Bronchial epithelial cell (primary cell): Measurements from ENCODE around the gene FANCB. TPM values are rescaled to one million over a fixed set of nuclear protein-coding genes. Genes with fewer than 3 reads are reported as not detected.

ENCODE experiments used
- DNase-seq: peaks from one replicate; pipeline ENCODE4 v3.0.0-alpha.2; 2010; ENCODE audit warnings: low read depth
- FAIRE-seq: peaks from 2 replicates; lab custom pipeline; 2011; peaks lifted over from hg19 to GRCh38; lab: Jason Lieb, UNC
- H3K27me3 ChIP-seq: 2 replicates; pipeline ENCODE4 v1.5.1; 2011; ENCODE audit warnings: low read length; ENCODE audit not compliant: control insufficient read depth, insufficient read depth
- H3K36me3 ChIP-seq: 2 replicates; pipeline ENCODE4 v1.5.1; 2011; ENCODE audit warnings: low read length; ENCODE audit not compliant: control insufficient read depth, insufficient read depth
- H3K4me3 ChIP-seq: 2 replicates; pipeline ENCODE4 v1.5.1; 2011; ENCODE audit warnings: mild to moderate bottlenecking, low read depth, low read length, control low read depth
- total RNA-seq: library from RNA; depleted of rRNA; stranded (reverse); fragments of >200 nt; gene quantifications from 2 replicates; pipeline ENCODE4 v1.2.1, GENCODE V29; 2014
- TF ChIP-seq, protein P1 (sequence below): IDR thresholded peaks from 2 replicates; pipeline ENCODE4 v1.5.1; 2011; ENCODE audit warnings: mild to moderate bottlenecking, moderate library complexity, low read length, control low read depth, inconsistent platforms; ENCODE audit not compliant: insufficient read depth, severe bottlenecking

The FANCB gene
- total RNA-seq, 1 donor from 2014 or later: 1.8 TPM

DNA sequence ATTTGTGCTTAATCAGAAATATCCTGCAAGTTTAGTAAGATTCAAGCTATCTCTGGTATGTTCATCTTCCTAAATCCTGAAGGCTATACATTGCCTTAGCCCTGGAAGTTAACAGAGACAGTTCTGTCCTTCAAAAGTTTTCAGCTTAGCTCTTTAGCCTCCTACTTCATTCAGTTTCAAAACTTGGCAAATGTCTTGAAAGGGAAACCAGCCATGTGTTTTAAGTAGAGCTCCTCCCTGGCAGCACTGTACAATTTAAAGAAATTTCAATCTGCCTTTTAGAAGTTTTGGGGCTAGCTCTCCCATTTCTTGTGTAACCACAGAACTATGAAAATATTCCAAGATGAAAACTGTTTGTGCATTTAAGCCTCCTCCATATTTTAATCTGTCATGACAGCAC is 47.0 kb downstream of the FANCB start:
- TF ChIP-seq, protein P1, sequence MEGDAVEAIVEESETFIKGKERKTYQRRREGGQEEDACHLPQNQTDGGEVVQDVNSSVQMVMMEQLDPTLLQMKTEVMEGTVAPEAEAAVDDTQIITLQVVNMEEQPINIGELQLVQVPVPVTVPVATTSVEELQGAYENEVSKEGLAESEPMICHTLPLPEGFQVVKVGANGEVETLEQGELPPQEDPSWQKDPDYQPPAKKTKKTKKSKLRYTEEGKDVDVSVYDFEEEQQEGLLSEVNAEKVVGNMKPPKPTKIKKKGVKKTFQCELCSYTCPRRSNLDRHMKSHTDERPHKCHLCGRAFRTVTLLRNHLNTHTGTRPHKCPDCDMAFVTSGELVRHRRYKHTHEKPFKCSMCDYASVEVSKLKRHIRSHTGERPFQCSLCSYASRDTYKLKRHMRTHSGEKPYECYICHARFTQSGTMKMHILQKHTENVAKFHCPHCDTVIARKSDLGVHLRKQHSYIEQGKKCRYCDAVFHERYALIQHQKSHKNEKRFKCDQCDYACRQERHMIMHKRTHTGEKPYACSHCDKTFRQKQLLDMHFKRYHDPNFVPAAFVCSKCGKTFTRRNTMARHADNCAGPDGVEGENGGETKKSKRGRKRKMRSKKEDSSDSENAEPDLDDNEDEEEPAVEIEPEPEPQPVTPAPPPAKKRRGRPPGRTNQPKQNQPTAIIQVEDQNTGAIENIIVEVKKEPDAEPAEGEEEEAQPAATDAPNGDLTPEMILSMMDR: no peak
- DNase-seq: no peak
- no peak for FAIRE-seq
- H3K27me3 ChIP-seq: no peaks in the 10 kb centered on the region
- H3K4me3 ChIP-seq: no peak overlapping the region
- no peaks in the 10 kb centered on the region for H3K36me3 ChIP-seq

DNA sequence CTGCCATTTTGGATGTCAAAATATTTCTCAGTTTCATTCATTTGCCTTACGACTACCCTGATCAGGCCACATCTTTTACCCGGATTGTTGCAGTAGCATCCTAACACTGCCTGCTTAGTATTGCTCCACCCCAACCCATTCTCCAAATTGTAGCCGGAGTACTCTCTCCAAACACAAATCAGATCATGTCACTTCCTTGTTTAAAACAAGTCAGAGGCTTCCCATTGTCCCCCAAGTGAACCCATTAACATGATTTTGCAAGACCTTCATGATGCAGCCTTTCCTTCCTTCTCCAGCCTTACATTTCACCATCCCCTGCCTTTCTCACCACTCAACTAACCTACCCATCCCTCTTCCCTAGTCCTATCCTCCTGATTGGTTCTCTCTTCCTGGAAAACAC is 53.1 kb downstream of the FANCB start:
- Histone ChIP-seq H3K27me3 (no peaks in the 10 kb centered on the region), H3K36me3 (no peaks in the 10 kb centered on the region), H3K4me3 (no peak overlapping the region)
- TF ChIP-seq, protein P1: no peak
- FAIRE-seq (no peak), DNase-seq (no peak)

DNA sequence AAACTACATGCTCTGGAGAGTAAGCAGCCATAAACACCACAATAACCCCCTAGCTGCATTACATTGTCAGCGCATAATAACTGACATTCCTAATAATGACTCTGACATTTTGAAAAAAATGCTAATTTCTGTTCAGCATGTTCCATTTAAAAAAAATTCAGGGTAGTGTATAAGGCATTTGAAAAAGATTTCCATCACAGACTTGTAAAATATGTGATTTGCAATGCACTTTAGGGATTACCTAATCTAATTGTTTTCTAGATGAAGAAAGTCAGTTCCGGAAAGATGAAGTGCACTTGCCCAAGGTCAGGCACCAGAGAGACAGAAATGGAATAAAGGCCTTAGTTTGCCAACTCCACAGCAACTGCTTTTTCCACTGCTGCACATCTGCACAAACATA is 55.3 kb downstream of the FANCB start:
- Histone ChIP-seq H3K27me3 (no peaks in the 10 kb centered on the region), H3K4me3 (no peak overlapping the region), H3K36me3 (no peaks in the 10 kb centered on the region)
- TF ChIP-seq, protein P1: no peak
- DNase-seq (no peak), FAIRE-seq (no peak)

DNA sequence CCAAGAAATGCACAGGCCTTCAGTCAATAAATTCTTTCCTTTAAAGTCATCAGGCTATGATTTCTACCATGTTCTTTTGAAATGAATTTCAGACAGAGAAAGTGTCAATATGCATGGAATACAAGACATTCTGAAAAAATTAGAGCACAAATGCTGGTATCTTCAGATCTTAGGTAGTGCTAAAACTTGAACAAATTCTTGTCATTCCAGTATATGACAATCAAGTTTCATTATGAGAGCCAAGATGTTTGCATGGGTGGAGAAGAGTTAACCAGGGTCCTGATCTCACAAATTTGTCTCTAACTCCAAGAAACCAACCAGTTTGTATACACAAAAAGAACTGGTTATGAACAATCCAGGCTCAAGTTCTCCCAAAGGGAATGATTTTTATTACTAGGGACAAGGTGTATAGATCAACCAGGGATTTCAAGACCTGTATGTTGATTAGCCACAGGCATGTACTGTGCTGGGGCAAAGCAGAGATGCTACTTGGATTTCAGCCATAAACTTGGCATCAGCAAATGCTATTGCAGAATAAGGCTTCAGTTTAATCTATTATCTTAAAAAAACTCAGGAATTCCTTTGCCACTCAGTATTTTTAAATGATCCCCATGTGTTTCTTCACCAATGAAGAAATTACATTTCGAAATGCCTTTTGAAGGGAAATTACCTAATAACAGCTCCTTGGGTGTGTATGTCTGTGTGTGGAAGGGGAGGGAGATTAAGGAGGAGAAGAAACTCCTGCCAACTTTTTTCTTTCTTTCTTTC is 69.7 kb downstream of the FANCB start:
- FAIRE-seq (no peak), DNase-seq (peak; percentile 18)
- Histone ChIP-seq H3K36me3 (no peaks in the 10 kb centered on the region), H3K4me3 (no peak overlapping the region), H3K27me3 (no peaks in the 10 kb centered on the region)
- TF ChIP-seq, protein P1: no peak

DNA sequence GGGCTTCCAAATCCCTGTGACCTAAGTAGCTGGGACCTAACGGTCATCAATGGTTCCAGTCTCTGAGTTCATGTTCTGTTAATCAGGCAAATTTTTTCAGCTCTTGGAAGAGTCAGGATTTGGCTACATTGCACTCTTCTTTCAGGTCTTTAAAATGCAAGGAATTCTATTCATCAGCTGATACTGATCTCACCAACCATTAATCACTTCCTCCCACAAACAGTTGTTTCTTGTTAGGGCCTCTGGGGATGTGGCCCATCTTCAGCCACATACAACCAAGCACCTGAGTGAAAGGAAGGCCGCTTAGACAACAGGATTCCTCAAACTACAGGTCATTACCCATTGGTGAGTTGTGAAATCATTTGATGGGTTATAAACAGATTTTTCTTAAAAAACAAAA is 71.7 kb downstream of the FANCB start:
- FAIRE-seq: no peak
- Histone ChIP-seq H3K36me3 (no peaks in the 10 kb centered on the region), H3K27me3 (no peaks in the 10 kb centered on the region), H3K4me3 (no peak overlapping the region)
- TF ChIP-seq, protein P1: no peak
- peak; percentile 63 for DNase-seq
